ENCODE data around the gene FBXL5.

Gene FBXL5

DNA sequence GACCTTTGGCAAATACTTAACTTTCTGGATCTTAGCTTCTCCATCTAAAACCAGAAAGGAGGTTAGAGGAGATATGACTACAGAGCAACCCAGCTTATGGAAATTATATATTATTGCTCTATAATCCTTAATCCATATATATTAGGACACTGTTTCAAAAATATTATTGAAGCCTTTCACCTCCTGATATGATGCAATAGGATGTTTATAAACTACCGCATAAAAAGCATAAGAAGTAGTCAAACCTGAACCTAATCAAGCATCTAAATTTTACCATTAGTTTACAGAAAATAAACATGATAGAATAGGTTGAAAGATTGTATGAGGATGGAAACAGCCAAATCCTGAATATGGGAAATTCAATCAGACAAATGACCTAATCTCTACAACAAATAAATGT lies 20.9 kb upstream of the FBXL5 start:
- DNase-seq (ENCODE audit: low read depth in 2 of 2) = no peak

- DNase-seq (ENCODE audit: low read depth in 2 of 2) = no peak
Observed at GRCh38 chr4:15675356-15675755, 20.2 kb upstream of the FBXL5 start.

- DNase-seq (ENCODE audit: low read depth in 2 of 2) = no peak
Observed at GRCh38 chr4:15674926-15675325, 19.8 kb upstream of the FBXL5 start.

- DNase-seq (ENCODE audit: low read depth in 2 of 2) = no peak
Observed at GRCh38 chr4:15674046-15674445, 18.9 kb upstream of the FBXL5 start.

- DNase-seq (ENCODE audit: low read depth in 2 of 2) = no peak
Observed at GRCh38 chr4:15673337-15673736, 18.2 kb upstream of the FBXL5 start.

DNA sequence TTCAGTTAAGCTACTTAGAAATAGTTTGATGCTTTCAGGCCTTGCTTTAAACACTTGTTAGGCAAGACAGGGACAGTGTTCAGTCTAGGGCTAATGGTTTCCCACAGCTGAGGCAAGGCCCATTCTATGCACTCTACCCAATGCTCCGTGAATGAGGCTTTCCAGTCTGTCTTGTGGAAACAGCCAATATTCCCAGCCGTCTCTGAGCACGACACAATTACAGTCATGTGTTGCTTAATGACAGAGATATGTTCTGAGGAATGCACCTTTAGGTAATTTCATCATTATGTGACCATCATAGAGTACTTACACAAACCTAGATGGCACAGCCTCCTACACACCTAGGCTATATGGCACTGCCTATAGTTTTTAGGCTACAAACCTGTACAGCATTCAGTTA lies 16.9 kb upstream of the FBXL5 start:
- DNase-seq (ENCODE audit: low read depth in 2 of 2) = no peak

DNA sequence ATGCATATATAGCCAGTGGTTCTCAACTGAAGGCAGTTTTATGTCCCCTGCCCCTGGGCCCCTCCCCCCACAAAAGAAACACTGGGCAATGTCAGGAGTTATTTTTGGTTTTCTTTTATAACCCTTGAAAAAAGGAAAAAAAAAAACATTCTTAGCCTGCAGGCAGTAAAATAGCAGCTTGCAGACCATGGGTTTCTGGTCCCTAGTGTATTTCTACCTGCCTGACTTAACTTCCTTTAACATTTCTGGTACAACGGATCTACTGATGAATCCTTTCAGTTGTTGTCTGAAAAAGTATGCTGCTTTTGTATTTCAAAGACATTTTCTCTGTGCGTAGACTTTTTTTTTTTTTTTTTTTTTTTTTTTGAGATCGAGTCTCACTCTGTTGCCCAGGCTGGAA lies 15.4 kb upstream of the FBXL5 start:
- DNase-seq (ENCODE audit: low read depth in 2 of 2) = no peak

- no peak for DNase-seq (ENCODE audit: low read depth in 2 of 2)
Observed at GRCh38 chr4:15668566-15669435, 13.6 kb upstream of the FBXL5 start.

DNA sequence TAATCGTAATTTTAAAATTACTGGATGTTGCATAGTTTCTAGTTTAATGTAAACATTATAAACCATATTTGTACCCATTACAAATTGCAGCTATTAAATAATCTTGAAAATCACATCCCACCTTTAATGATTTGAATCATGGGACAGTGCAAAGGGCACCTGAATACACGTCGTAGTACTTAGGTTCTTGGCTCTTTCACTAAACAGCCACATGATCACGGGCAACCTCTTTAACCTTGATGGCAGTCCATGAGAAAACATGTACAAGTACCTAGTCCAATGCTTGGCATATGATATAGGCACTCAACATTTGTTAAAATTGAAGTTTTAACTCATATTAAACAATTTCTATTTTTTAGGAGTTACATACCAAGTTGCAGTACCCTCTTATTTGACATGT lies 11.8 kb upstream of the FBXL5 start:
- no peak for DNase-seq (ENCODE audit: low read depth in 2 of 2)

- DNase-seq (ENCODE audit: low read depth in 2 of 2) = no peak
Observed at GRCh38 chr4:15665753-15666365, 10.7 kb upstream of the FBXL5 start.

DNA sequence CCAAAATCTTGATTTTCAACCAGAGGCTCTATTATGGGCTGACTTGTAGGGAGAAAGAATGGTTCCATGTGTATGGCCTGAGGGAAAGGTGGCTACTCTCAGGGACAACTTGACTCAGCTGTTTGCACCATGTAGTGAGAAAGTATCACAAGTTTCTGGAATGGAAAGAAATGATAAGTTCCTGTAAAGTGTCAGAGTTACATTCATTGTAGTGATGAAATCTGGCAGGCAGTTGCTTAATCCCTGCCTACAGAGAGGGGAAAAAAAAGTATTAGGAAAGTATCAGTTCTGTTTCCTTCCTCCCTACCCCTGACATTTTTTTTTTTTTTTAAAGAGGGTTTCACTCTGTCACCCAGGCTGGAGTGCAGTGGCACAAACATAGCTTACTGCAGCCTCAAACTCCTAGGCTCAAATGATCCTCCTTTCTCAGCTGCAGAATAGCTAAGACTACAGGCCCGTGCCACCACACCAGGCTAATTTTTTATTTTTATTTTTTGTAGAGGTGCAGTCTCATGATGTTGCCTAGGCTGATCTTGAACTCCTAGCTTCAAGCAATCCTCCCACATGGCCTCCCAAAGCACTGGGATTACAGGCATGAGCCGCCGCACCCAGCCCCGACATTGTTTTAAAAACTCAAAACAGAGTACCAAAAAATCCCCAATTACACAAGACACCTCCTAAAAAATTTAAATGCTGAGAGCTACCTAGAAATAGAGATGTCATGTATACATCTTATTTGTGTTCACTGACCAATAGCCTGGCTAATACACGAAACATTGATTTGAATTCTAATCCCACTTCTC lies 4.8 kb upstream of the FBXL5 start:
- no peak for DNase-seq (ENCODE audit: low read depth in 2 of 2)

- no peak for DNase-seq (ENCODE audit: low read depth in 2 of 2)
Observed at GRCh38 chr4:15658781-15659180, 3.6 kb upstream of the FBXL5 start.

DNA sequence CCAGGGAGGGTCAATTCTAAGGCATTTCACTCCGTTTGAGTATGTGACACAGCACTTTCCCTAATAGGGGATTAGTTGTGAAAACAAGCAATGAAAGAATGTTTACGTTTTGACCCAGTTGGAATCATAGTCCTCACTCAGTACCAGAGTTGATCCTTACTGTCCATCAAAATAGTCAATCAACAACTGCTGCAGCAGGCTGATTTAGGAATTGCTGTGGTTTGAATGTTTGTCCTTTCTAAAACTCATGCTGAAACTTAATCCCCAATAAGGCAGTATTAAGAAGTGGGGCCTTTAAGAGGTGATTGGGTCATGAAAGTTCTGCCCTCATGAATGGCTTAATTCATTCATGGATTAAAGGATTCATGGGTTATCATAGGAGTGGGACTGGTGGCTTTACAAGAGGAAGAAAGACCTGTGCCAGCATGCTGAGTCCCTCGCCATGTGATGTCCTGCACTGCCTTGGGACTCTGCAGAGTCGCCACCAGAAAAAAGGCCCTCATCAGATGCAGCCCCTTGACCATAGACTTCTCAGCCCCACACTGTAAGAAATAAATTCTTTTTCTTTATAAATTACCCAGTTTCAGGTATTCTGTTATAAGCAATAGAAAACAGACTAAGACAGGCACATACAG lies 3.1 kb upstream of the FBXL5 start:
- DNase-seq (ENCODE audit: low read depth in 2 of 2) = no peak

GRCh38 chr4:15657366-15657765 lies 2.2 kb upstream of the FBXL5 start:
- no peak for DNase-seq (ENCODE audit: low read depth in 2 of 2)

- DNase-seq (ENCODE audit: low read depth in 2 of 2) = no peak
Observed at GRCh38 chr4:15656038-15656470, 897 bp upstream of the FBXL5 start.

DNA sequence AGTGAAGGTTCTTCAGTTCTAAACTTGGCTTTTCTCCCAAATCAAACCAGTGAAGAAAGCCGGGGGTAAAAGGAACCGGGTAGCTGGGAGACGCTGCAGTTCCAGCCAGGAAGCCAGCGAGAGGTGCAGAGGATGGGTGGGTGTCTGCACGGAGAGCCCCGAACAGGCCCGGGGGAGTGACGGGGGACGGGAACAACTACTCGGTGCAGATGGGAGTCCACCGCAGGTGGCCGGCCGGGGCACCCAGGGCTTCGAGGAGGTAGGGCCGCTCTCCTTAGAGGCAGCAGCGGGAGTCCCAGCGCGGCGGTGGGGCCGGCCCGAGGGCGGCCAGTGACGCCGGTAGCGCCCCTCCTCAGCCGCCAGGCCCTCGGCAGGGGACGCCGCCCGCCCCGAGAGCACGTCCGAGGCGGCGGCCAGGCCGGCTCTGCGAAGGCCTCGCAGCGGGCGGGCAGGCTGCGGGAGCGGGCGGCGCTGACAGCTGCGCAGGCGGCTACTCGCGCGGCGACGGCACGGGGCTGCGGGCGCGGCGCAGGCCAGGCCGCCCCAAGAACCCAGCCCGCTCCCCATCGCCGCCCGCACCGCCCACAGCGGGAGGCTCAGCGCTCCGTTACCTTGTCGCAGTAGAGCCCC lies 449 bp downstream of the FBXL5 start:
- DNase-seq (ENCODE audit: low read depth in 2 of 2) = peak; percentile 13

DNA sequence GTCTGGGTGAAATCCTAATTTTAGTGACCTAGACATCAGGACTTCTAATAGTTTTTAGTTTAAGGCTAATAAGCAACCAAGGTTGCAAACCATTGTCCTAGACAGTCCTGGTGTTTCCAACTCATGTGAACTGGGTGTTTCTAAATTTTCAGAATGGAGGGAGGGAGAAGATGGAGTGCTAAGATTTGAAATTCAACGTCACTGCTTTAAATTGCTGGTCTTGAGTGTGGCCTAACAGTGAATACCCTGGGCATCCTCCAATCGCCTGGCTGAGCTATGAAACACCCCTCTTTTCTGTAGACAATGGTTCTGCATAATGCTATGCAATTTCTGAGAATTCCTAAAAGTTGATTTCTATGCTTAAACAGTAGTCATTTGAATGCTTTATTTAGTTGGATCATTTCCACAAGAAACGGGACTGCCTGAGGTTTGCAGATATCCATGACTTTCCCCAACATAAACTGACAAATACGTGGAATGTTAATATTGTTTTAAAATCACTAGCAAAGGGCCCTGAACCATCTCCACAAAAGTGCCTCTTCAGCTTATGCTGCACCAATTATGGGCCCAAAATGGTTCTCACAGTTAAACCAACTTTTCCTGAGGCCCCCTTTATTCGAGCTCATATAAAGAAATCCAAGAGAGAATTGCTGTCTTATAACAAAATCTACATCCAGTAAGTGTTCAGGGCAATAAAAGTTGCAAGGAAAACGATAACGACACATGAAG lies 1.1 kb downstream of the FBXL5 start:
- no peak for DNase-seq (ENCODE audit: low read depth in 2 of 2)

DNA sequence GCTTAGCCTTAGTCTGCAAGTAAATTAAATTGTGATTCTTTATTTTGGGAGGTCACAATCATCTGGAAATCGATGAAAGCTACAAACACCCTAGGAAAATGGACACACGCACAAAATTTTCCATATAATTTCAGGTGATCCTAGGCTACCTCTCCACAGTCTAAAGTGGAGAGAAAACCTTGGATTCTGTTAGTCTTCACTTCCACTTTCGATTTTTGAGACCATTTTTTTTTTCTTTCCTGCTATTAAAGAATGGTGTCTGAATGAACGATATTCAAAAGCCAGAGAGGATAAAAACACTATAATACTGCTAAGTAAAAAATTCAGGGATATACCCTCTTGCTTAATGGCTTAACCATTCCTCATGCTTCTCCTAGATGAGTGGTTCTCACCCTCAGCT lies 1.7 kb downstream of the FBXL5 start:
- DNase-seq (ENCODE audit: low read depth in 2 of 2) = no peak

DNA sequence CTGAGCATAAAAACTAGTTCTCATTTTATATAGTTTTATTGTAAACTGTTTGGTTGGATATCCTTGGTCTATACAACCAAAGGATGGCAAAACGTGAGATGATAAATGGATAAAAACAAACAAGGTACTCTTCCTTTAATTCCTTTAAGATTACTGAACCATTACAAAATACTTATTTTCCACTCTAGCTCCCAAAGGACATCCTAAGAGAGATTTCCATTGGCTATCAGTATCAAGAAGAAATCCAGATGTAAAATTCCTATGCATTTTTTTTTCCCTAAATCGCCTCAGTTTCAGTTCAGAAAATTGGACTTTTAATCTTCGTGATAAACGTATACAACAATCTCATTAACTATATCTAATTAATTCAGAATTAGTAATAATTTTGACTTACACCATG lies 2.3 kb downstream of the FBXL5 start:
- DNase-seq (ENCODE audit: low read depth in 2 of 2) = no peak

- no peak for DNase-seq (ENCODE audit: low read depth in 2 of 2)
Observed at GRCh38 chr4:15652191-15652590, 3.0 kb downstream of the FBXL5 start.

DNA sequence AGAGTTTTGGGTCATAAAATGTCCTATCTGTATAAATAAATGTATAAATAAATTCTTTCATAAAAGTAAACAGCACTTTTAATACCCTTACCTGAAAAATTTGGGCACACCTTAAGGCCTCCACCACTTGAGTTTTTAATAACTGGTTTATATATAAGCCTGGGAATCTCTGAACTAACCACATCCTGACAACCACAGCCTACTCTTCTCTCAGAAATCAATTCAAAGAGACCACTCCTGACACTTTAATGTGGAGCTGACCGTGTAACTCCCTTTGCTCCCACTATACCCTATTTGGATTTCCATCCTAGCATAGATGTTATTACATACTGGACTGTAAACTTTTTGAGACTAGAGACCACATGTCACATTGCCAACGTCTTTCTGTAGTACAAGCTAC lies 3.5 kb downstream of the FBXL5 start:
- no peak for DNase-seq (ENCODE audit: low read depth in 2 of 2)

Measured in stimulated activated CD4-positive, alpha-beta T cell treated with anti-CD3 and anti-CD28 coated beads, Interleukin-15, amount 100 ng/mL, for 48 hours (primary cell).